HCT116 (cell line): Measurements from ENCODE around the gene CRIP3.

ENCODE experiments used
- CBX3 ChIP-seq: IDR thresholded peaks from 2 replicates; pipeline ENCODE4 v1.6.1; 2012; ENCODE audit warnings: low read depth
- CTCF ChIP-seq, 3 experiments: fragments of 200-600 bp in 1 of 3; sonication (generic) in 1 of 3; IDR thresholded peaks in 2 of 3; conservative IDR thresholded peaks in 1 of 3; 2 replicates each; pipeline ENCODE4 v1.5.1; 2012 to 2017; ENCODE audit warnings: low read depth in 2 of 3, low read length in 2 of 3, antibody characterized with exemption in 1 of 3, borderline replicate concordance in 1 of 3, control low read depth in 1 of 3, mild to moderate bottlenecking in 1 of 3, mixed read lengths in 1 of 3, mixed run types in 1 of 3, moderate library complexity in 1 of 3; ENCODE audit not compliant: insufficient read depth in 1 of 3
- EZH2 ChIP-seq: fragments of 200-600 bp; sonication (generic); IDR thresholded peaks from 2 replicates; pipeline ENCODE4 v1.6.1; 2017; ENCODE audit warnings: antibody characterized with exemption, mixed run types
- EZH2phosphoT487 ChIP-seq: fragments of 200-600 bp; IDR thresholded peaks from 2 replicates; pipeline ENCODE4 v1.6.1; 2018; ENCODE audit warnings: antibody characterized with exemption, borderline replicate concordance
- POLR2A ChIP-seq: IDR thresholded peaks from 2 replicates; pipeline ENCODE4 v1.7.0; 2011; ENCODE audit warnings: borderline replicate concordance; ENCODE audit not compliant: insufficient read depth, insufficient read length; ENCODE audit errors: extremely low read depth
- POLR2AphosphoS5 ChIP-seq: IDR thresholded peaks from 2 replicates; pipeline ENCODE4 v1.6.1; 2011; ENCODE audit warnings: mild to moderate bottlenecking, low read depth, low read length, moderate library complexity
- RAD21 ChIP-seq: IDR thresholded peaks from 2 replicates; pipeline ENCODE4 v1.6.1; 2012; ENCODE audit warnings: low read depth, mild to moderate bottlenecking
- SIN3A ChIP-seq: IDR thresholded peaks from 2 replicates; pipeline ENCODE4 v1.6.1; 2012; ENCODE audit warnings: low read depth
- SP1 ChIP-seq: IDR thresholded peaks from 2 replicates; pipeline ENCODE4 v1.6.1; 2012; ENCODE audit warnings: low read depth

- TF ChIP-seq CTCF (IDR thresholded peaks at IDR 0.05 in 2 of 3, conservative IDR thresholded peaks at IDR 0.05 in 1 of 3; ENCODE audit: borderline replicate concordance in 1 of 3, insufficient read depth in 1 of 3, low read depth in 2 of 3, low read length in 2 of 3), result no peak
- TF ChIP-seq RAD21, result no peak
- TF ChIP-seq EZH2, result no peak
- TF ChIP-seq POLR2AphosphoS5, result no peak
- no peak for TF ChIP-seq EZH2phosphoT487
- no peak for TF ChIP-seq CBX3
- no peak for TF ChIP-seq POLR2A
- no peak for TF ChIP-seq SP1
- TF ChIP-seq SIN3A, result no peak
These were observed 27.8 kb upstream of the CRIP3 start for GRCh38 chr6:43336382-43336781.
